Spleen (tissue), 11 donors: ENCODE measurements around the gene RAPGEF4. TPM values are rescaled to one million over a fixed set of nuclear protein-coding genes. Genes with fewer than 3 reads are reported as not detected.

Experiments used
- DNase-seq: peaks from one replicate; pipeline ENCODE4 v3.0.0-alpha.2; 2020
- H3K27ac ChIP-seq, 8 donors: fragments of 200-600 bp; sonication (generic) in 7 of 8; 1 replicate in 4 of 8; 2 replicates in 4 of 8; pipeline versions ENCODE4 v1.5.0 to v1.8.0; 2016 to 2021; ENCODE audit warnings: inconsistent platforms in 4 of 8, mild to moderate bottlenecking in 4 of 8, moderate library complexity in 1 of 8
- H3K27me3 ChIP-seq, 7 donors: fragments of 200-600 bp; sonication (generic) in 6 of 7; replicated peaks in 1 of 7; 1 replicate in 4 of 7; 2 replicates in 3 of 7; pipeline versions ENCODE4 v1.5.0 to v1.8.0; 2016 to 2021; ENCODE audit warnings: inconsistent platforms in 3 of 7, mild to moderate bottlenecking in 1 of 7
- H3K36me3 ChIP-seq, 6 donors: fragments of 200-600 bp; sonication (generic) in 5 of 6; 1 replicate in 4 of 6; 2 replicates in 2 of 6; pipeline versions ENCODE4 v1.5.0 to v1.8.0; 2016 to 2021; ENCODE audit warnings: inconsistent platforms in 2 of 6
- H3K4me1 ChIP-seq, 6 donors: fragments of 200-600 bp; sonication (generic) in 5 of 6; 1 replicate in 3 of 6; 2 replicates in 3 of 6; pipeline versions ENCODE4 v1.5.0 to v1.8.0; 2016 to 2021; ENCODE audit warnings: inconsistent platforms in 3 of 6
- H3K4me3 ChIP-seq, 8 donors: fragments of 200-600 bp; sonication (generic) in 7 of 8; 1 replicate in 4 of 8; 2 replicates in 4 of 8; pipeline versions ENCODE4 v1.5.0 to v1.8.0; 2016 to 2021; ENCODE audit warnings: inconsistent platforms in 4 of 8, mild to moderate bottlenecking in 4 of 8, moderate library complexity in 2 of 8
- H3K9me3 ChIP-seq, 8 donors: fragments of 200-600 bp; sonication (generic) in 7 of 8; 1 replicate in 4 of 8; 2 replicates in 4 of 8; pipeline versions ENCODE4 v1.5.0 to v1.8.0; 2016 to 2021; ENCODE audit warnings: inconsistent platforms in 4 of 8
- POLR2A ChIP-seq, 3 donors: fragments of 450-650 bp; IDR thresholded peaks; one replicate each; pipeline ENCODE4 v1.5.1; 2017; ENCODE audit warnings: antibody characterized with exemption in 3 of 3, mild to moderate bottlenecking in 1 of 3
- POLR2AphosphoS5 ChIP-seq, 3 donors: sonication (generic); formaldehyde crosslinking; IDR thresholded peaks; one replicate each; pipeline ENCODE4 v1.5.1; 2017; ENCODE audit warnings: antibody characterized with exemption in 3 of 3
- WGBS, 5 donors: extraction: QIAGEN DNeasy Blood & Tissue Kit in 3 of 5; methylation state at CpG; one replicate each; pipeline versions ENCODE4 v1.1.5 to v1.1.7; 2013 to 2018; 5-methylcytosine and 5-hydroxymethylcytosine counted together
- intact Hi-C: fragments of 100-400 bp; cut with DNase I; formaldehyde crosslinking; loops from one replicate; pipeline ENCODE4 v1.15.0; 2023; ENCODE audit warnings: low total_unique reads
- polyA plus RNA-seq, 3 donors: library from polyadenylated mRNA; stranded (reverse); fragments of 200-250 nt; gene quantifications; one replicate each; pipeline ENCODE4 v1.2.1, GENCODE V29; 2013
- total RNA-seq, 7 donors: library from RNA; depleted of rRNA in 3 of 7; stranded (reverse); fragments of >200 nt in 3 of 7; fragmentation: NEBNext Ultra II Directional in 4 of 7; extraction: Animal tissue kit (Norgen Biotek cat#: 25700) in 4 of 7; gene quantifications; one replicate each; pipeline versions ENCODE4 v1.1.0 to v1.2.1, GENCODE V29; 2016 to 2021
- TF ChIP-seq, protein P1 (sequence below), 11 experiments: fragments of 200-600 bp in 7 of 11; fragments of 450-650 bp in 4 of 11; sonication (generic) in 4 of 11; IDR thresholded peaks in 8 of 11; conservative IDR thresholded peaks in 3 of 11; 1 replicate in 7 of 11; 2 replicates in 4 of 11; pipeline versions ENCODE4 v1.4.0 to v1.8.0; 2016 to 2021; ENCODE audit warnings: antibody characterized with exemption in 11 of 11, inconsistent platforms in 4 of 11, mild to moderate bottlenecking in 1 of 11
- donor health status: healthy with polysubstance abuse.
- donor health status: DM: no; HTN: no; CAD: no; lungs with moderate emphysema.
- donor health status: DM: no; HTN: no; CAD: no.
- donor health status: Bipolar disorder and iron deficiency.
- donor health status: healthy.
- donor health status: DM: no; HTN: no; CAD: no.
- donor health status: DM: yes; HTN: yes; CAD: no.

The RAPGEF4 gene
- total and polyA plus RNA-seq, 10 donors = 0.52 to 11.0 (median 1.9) TPM

DNA sequence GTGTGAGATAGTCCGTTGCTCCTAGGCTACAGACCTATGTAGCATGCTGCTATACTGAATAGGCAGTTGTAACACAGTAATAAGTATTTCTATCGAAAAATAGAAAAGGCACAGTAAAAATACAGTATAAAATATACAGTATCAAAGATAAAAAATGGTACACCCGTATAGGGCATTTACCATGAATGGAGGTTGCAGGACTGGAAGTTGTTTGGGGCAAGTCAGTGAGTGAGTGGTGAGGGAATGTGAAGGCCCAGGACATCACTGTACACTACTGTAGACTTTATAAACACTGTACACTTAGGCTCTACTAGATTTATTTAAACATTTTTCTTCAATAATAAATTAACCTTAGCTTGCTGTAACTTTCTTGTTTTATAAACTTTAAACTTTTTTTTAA is 343.5 kb downstream of the RAPGEF4 start:
- Histone ChIP-seq H3K4me3 (no peak overlapping the region), H3K9me3 (no peaks in the 10 kb centered on the region), H3K27ac (no peak overlapping the region), H3K36me3 (no peaks in the 10 kb centered on the region), H3K4me1 (peaks cover 0 to 32% (median 23%) of the 10 kb centered on the region in 6 donors), H3K27me3 (peaks cover 0 to 12% (median 0%) of the 10 kb centered on the region in 7 donors)
- no peak for DNase-seq
- intact Hi-C loops = no loop called here
- TF ChIP-seq POLR2A (IDR thresholded peaks at IDR 0.05) (no peak), POLR2AphosphoS5 (IDR thresholded peaks at IDR 0.05) (no peak)
- TF ChIP-seq, protein P1, sequence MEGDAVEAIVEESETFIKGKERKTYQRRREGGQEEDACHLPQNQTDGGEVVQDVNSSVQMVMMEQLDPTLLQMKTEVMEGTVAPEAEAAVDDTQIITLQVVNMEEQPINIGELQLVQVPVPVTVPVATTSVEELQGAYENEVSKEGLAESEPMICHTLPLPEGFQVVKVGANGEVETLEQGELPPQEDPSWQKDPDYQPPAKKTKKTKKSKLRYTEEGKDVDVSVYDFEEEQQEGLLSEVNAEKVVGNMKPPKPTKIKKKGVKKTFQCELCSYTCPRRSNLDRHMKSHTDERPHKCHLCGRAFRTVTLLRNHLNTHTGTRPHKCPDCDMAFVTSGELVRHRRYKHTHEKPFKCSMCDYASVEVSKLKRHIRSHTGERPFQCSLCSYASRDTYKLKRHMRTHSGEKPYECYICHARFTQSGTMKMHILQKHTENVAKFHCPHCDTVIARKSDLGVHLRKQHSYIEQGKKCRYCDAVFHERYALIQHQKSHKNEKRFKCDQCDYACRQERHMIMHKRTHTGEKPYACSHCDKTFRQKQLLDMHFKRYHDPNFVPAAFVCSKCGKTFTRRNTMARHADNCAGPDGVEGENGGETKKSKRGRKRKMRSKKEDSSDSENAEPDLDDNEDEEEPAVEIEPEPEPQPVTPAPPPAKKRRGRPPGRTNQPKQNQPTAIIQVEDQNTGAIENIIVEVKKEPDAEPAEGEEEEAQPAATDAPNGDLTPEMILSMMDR (IDR thresholded peaks at IDR 0.05 in 8 of 11, conservative IDR thresholded peaks at IDR 0.05 in 3 of 11) = no peak
- 89 to 94% (median 93%) methylated on average over 3 of the region's 3 CpGs for WGBS, 5 donors

DNA sequence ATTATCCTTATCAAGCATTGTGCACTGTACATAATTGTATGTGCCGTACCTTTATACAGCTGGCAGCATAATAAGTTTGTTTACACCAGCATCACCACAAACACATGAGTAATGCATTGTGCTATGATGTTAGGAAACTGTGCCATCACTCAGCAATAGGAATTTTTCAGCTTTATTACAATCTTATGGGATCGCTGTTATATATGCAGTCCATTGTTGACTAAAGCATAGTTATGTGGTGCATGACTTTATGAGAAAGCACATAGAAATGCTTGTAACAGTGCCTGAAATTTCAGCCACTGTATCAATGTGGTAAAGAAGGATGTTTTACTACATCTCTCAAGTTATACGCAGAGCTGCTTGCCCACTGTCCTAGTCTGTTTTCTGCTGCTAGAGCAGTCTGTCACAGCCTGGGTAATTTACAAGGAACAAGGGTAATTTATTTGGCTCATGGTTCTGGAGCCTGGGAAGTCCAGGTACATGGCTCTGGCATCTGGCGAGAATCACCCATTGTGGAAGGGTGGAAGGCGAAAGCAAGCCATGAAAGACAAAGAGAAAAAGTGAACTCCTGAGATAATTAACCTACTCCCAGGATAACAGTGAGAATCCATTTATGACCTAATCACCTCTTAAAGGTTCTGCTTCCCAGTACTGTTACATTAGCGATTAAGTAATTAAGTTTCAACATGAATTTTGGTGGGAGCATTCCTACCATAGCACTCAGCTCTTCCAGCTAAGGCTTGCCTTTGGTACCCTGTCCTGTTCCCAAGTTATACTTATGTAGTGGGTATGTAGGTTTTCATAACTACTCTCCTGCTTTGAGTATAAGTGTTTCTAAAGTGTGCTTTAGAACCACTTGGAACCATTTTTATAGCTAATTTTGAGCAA is 344.6 kb downstream of the RAPGEF4 start:
- Histone ChIP-seq H3K36me3 (no peaks in the 10 kb centered on the region), H3K4me3 (no peak overlapping the region), H3K4me1 (peaks cover 0 to 27% (median 20%) of the 10 kb centered on the region in 6 donors), H3K27me3 (peaks cover 0 to 12% (median 0%) of the 10 kb centered on the region in 7 donors), H3K27ac (no peak overlapping the region), H3K9me3 (no peaks in the 10 kb centered on the region)
- intact Hi-C loops = no loop called here
- DNase-seq = no peak
- WGBS, 5 donors = 95 to 96% (median 96%) methylated on average over 6 of the region's 6 CpGs
- TF ChIP-seq POLR2AphosphoS5 (IDR thresholded peaks at IDR 0.05) (no peak), POLR2A (IDR thresholded peaks at IDR 0.05) (no peak)
- TF ChIP-seq, protein P1 (IDR thresholded peaks at IDR 0.05 in 8 of 11, conservative IDR thresholded peaks at IDR 0.05 in 3 of 11) = no peak

DNA sequence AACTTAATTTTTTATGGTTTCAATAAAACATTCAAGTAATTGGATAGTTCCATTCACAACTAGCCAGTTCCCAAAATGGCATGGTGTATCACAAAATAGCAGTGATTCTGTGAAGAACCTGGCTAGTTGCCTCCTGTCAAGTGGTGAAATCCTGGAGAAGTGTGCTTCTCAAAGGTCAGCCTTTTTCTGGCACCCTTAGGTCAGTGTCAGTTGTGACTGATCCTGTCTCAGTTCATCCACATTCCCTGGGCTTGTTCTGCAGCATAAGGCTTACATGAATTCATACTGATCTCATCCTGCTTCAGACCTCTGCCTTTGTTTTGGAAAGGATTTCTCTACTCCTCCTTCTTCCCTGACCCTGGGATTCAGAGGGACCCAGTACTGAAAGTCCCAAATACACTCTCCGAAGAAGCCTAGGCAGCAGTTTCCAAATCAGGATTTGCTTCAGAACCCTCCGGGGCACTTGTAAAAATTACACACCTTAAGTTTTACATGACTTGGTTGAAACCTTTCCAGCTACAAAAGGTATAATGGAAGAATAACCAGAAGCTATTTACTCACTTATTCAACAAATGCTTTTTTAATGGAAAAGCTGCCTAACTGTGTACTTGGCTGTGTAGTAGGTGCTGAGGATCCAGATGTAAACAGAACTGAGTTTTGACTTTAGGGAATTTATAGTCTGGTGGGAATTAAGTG is 351.0 kb downstream of the RAPGEF4 start:
- Histone ChIP-seq H3K4me1 (no peaks in the 10 kb centered on the region), H3K9me3 (no peaks in the 10 kb centered on the region), H3K27ac (no peak overlapping the region), H3K4me3 (no peak overlapping the region), H3K27me3 (no peaks in the 10 kb centered on the region), H3K36me3 (peaks cover 0 to 5% (median 0%) of the 10 kb centered on the region in 6 donors)
- intact Hi-C loops = no loop called here
- 87 to 95% (median 93%) methylated on average over 2 of the region's 2 CpGs for WGBS, 5 donors
- DNase-seq = no peak
- TF ChIP-seq POLR2AphosphoS5 (IDR thresholded peaks at IDR 0.05) (no peak), POLR2A (IDR thresholded peaks at IDR 0.05) (no peak)
- TF ChIP-seq, protein P1 (IDR thresholded peaks at IDR 0.05 in 8 of 11, conservative IDR thresholded peaks at IDR 0.05 in 3 of 11) = no peak

DNA sequence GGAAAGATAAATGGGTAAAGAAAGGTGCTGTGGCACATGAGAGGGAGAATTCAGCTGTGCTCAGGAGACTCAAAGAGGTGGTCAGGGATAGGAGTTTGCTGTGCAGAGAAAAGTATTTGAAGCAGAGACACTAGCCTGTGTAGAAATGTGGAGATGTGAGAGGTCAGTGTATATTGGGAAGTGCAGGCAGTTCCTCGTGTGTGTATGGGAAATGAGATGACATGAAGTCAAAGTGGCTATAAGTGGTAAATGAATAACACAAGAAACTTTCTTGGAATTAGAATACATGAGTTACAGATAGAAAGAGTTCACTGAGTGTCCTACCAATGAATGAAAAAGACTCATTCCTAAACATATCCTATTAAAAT is 351.6 kb downstream of the RAPGEF4 start:
- no peaks in the 10 kb centered on the region for H3K9me3 ChIP-seq
- peaks cover 0 to 10% (median 0%) of the 10 kb centered on the region in 6 donors for H3K36me3 ChIP-seq
- no peak overlapping the region for H3K4me3 ChIP-seq
- no peaks in the 10 kb centered on the region for H3K4me1 ChIP-seq
- WGBS, 5 donors = 26 to 50% (median 41%) methylated on average over 1 of the region's 1 CpG
- no peak for TF ChIP-seq POLR2AphosphoS5 (IDR thresholded peaks at IDR 0.05)
- TF ChIP-seq, protein P1 (IDR thresholded peaks at IDR 0.05 in 8 of 11, conservative IDR thresholded peaks at IDR 0.05 in 3 of 11) = no peak
- no peak for TF ChIP-seq POLR2A (IDR thresholded peaks at IDR 0.05)
- H3K27ac ChIP-seq = no peak overlapping the region
- no peak for DNase-seq
- intact Hi-C loops = no loop called here
- no peaks in the 10 kb centered on the region for H3K27me3 ChIP-seq
